HepG2 (cell line): ENCODE measurements around the gene C16orf54.

Source experiments
- CTCF ChIP-seq: sonication (generic); formaldehyde crosslinking; IDR thresholded peaks from 2 replicates; pipeline ENCODE4 v1.5.0; 2020; ENCODE audit warnings: mild to moderate bottlenecking, missing genetic modification reagents, moderate library complexity
- EED ChIP-seq: sonication (generic); formaldehyde crosslinking; IDR thresholded peaks from 2 replicates; pipeline ENCODE4 v1.5.0; 2020; ENCODE audit warnings: mild to moderate bottlenecking, missing genetic modification reagents
- GABPA ChIP-seq, 2 experiments: IDR thresholded peaks; 2 replicates each; pipeline ENCODE4 v1.6.1; 2011 to 2016; ENCODE audit warnings: low read depth in 2 of 2, low read length in 1 of 2, missing biosample characterization in 1 of 2, missing genetic modification characterization in 1 of 2
- HDAC2 ChIP-seq: sonication (generic); formaldehyde crosslinking; IDR thresholded peaks from 2 replicates; pipeline ENCODE4 v1.4.0; 2020; ENCODE audit warnings: missing genetic modification reagents
- HDAC6 ChIP-seq: fragments of 200-600 bp; sonication (generic); IDR thresholded peaks from 2 replicates; pipeline ENCODE4 v1.7.0; 2017; ENCODE audit warnings: mild to moderate bottlenecking, antibody characterized with exemption, low read length, low read depth
- NFE2 ChIP-seq: sonication (generic); formaldehyde crosslinking; IDR thresholded peaks from 2 replicates; pipeline ENCODE4 v1.4.0; 2020; ENCODE audit warnings: missing genetic modification reagents
- SMAD1 ChIP-seq: sonication (generic); formaldehyde crosslinking; IDR thresholded peaks from 2 replicates; pipeline ENCODE4 v1.4.0; 2020; ENCODE audit warnings: missing genetic modification reagents, low read depth, mild to moderate bottlenecking, borderline replicate concordance
- TCF7L2 ChIP-seq: IDR thresholded peaks from 2 replicates; pipeline ENCODE4 v1.6.1; 2011; ENCODE audit warnings: mild to moderate bottlenecking, low read depth, low read length, moderate library complexity
- ZNF274 ChIP-seq: sonication (generic); formaldehyde crosslinking; IDR thresholded peaks from 2 replicates; pipeline ENCODE4 v1.5.1; 2020; ENCODE audit warnings: mild to moderate bottlenecking, missing genetic modification reagents
- ZNF280D ChIP-seq: sonication (generic); formaldehyde crosslinking; IDR thresholded peaks from 2 replicates; pipeline ENCODE4 v1.5.1; 2020; ENCODE audit warnings: mild to moderate bottlenecking, missing genetic modification reagents
- ZNF570 ChIP-seq: sonication (generic); formaldehyde crosslinking; IDR thresholded peaks from 2 replicates; pipeline ENCODE4 v1.4.0; 2020; ENCODE audit warnings: mild to moderate bottlenecking, missing genetic modification reagents, borderline replicate concordance
- ZNF629 ChIP-seq: sonication (generic); formaldehyde crosslinking; conservative IDR thresholded peaks from 2 replicates; pipeline ENCODE4 v1.5.0; 2020; ENCODE audit warnings: missing genetic modification reagents

- no peak for TF ChIP-seq EED (CRISPR knock-in tag)
- no peak for TF ChIP-seq ZNF629 (CRISPR knock-in tag)
- no peak for TF ChIP-seq CTCF (CRISPR knock-in tag)
- TF ChIP-seq GABPA (IDR thresholded peaks at IDR 0.05; ENCODE audit: low read depth, low read length): no peak
- no peak for TF ChIP-seq GABPA (CRISPR knock-in tag; IDR thresholded peaks at IDR 0.05; ENCODE audit: low read depth)
- no peak for TF ChIP-seq HDAC6
- no peak for TF ChIP-seq ZNF274 (CRISPR knock-in tag)
- TF ChIP-seq HDAC2 (CRISPR knock-in tag): no peak
- no peak for TF ChIP-seq NFE2 (CRISPR knock-in tag)
- TF ChIP-seq SMAD1 (CRISPR knock-in tag): no peak
- no peak for TF ChIP-seq TCF7L2
- TF ChIP-seq ZNF570: no peak
- no peak for TF ChIP-seq ZNF280D (CRISPR knock-in tag)
Observed at GRCh38 chr16:29714396-29714795, 31.4 kb downstream of the C16orf54 start.
